Gastroesophageal sphincter (tissue), 4 donors: ENCODE measurements around the gene ANO10. TPM values are rescaled to one million over a fixed set of nuclear protein-coding genes. Genes with fewer than 3 reads are reported as not detected.

Experiments used
- ATAC-seq: fragments of 150-250 bp; one replicate; pipeline ENCODE4 v1.9.1; 2016; ENCODE audit warnings: mild to moderate bottlenecking, moderate library complexity
- H3K27ac ChIP-seq, 4 donors: fragments of 200-600 bp; sonication (generic) in 3 of 4; 1 replicate in 3 of 4; 2 replicates in 1 of 4; pipeline ENCODE4 v1.5.1; 2016 to 2019
- H3K27me3 ChIP-seq: fragments of 200-600 bp; sonication (generic); one replicate; pipeline ENCODE4 v1.5.1; 2019
- H3K36me3 ChIP-seq, 2 donors: fragments of 200-600 bp; sonication (generic); one replicate each; pipeline ENCODE4 v1.5.1; 2019; ENCODE audit warnings: control low read depth in 1 of 2
- H3K4me1 ChIP-seq, 3 donors: fragments of 200-600 bp; sonication (generic); 1 replicate in 2 of 3; 2 replicates in 1 of 3; pipeline ENCODE4 v1.5.1; 2016 to 2019; ENCODE audit warnings: control low read depth in 2 of 3
- H3K4me3 ChIP-seq, 2 donors: fragments of 200-600 bp; sonication (generic); one replicate each; pipeline ENCODE4 v1.5.1; 2019; ENCODE audit warnings: mild to moderate bottlenecking in 1 of 2, moderate library complexity in 1 of 2
- H3K9me3 ChIP-seq, 3 donors: fragments of 200-600 bp; sonication (generic); one replicate each; pipeline ENCODE4 v1.5.1; 2017 to 2019; ENCODE audit warnings: control low read depth in 2 of 3
- EP300 ChIP-seq: sonication (generic); formaldehyde crosslinking; IDR thresholded peaks from one replicate; pipeline ENCODE4 v1.6.1; 2017; ENCODE audit warnings: antibody characterized with exemption, mild to moderate bottlenecking
- POLR2A ChIP-seq, 2 donors: fragments of 450-650 bp; IDR thresholded peaks; one replicate each; pipeline ENCODE4 v1.6.1; 2017; ENCODE audit warnings: antibody characterized with exemption in 2 of 2, mild to moderate bottlenecking in 2 of 2, moderate library complexity in 1 of 2
- POLR2AphosphoS5 ChIP-seq: sonication (generic); formaldehyde crosslinking; IDR thresholded peaks from one replicate; pipeline ENCODE4 v1.6.1; 2017; ENCODE audit warnings: antibody characterized with exemption
- WGBS, 2 donors: methylation state at CpG; one replicate each; pipeline ENCODE4 v1.1.5; 2018; ENCODE audit warnings: low coverage in 1 of 2; 5-methylcytosine and 5-hydroxymethylcytosine counted together
- total RNA-seq, 4 donors: library from RNA; depleted of rRNA; stranded (reverse); fragments of >200 nt; gene quantifications; one replicate each; pipeline ENCODE4 v1.1.0, GENCODE V29; 2016
- TF ChIP-seq, protein P1 (sequence below), 4 experiments: fragments of 200-600 bp in 2 of 4; fragments of 450-650 bp in 2 of 4; sonication (generic) in 1 of 4; IDR thresholded peaks; one replicate each; pipeline ENCODE4 v1.5.1; 2017 to 2019; ENCODE audit warnings: antibody characterized with exemption in 4 of 4, mild to moderate bottlenecking in 2 of 4, moderate library complexity in 2 of 4

The ANO10 gene
- total RNA-seq, 4 donors from 2014 or later: 22.9 to 33.5 (median 30.2) TPM

DNA sequence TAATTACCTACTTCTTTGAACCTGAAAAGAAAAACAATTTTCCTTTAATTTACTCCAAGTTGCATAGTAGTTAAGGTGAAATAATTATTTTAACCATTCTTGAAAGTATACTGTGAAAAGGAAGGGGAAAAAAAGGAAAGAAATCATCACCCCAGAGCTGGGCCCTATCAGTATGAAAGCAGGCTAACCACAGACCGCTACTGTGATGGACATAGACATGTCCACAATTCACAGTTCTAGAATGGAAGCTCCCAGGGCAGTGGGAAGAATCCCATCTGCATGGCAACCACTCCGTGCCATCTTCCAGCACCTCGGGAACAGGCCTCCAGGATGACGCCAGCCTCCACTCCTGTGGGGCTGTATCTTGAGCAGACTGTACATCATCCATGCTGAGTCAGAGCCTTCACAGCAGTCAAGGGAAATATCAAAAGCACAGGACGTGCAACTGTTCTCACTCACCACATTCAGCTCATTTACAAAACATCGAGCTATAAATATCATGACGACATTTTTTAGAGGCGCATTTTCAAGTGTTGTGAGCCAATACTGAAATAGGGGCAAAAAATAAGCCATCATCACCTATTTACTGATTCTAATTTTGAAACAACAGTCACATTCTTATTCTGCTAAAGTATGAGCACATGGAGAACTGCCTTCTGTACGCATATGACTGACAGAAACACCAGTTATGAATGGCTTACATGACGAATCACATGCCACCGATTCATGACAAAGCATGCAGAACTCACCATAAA, 215.7 kb downstream of the ANO10 start:
- no peak for ATAC-seq
- Histone ChIP-seq H3K9me3 (no peaks in the 10 kb centered on the region), H3K4me3 (no peak overlapping the region), H3K4me1 (peaks cover 0 to 2% (median 0%) of the 10 kb centered on the region in 3 donors), H3K36me3 (no peaks in the 10 kb centered on the region), H3K27ac (no peak overlapping the region), H3K27me3 (no peaks in the 10 kb centered on the region)
- WGBS, 2 donors: 76 to 77% methylated on average over 7 to 10 of the region's 11 CpGs
- peak; percentile 31 for TF ChIP-seq POLR2AphosphoS5
- no peak for TF ChIP-seq POLR2A (IDR thresholded peaks at IDR 0.05)
- no peak for TF ChIP-seq EP300
- TF ChIP-seq, protein P1, sequence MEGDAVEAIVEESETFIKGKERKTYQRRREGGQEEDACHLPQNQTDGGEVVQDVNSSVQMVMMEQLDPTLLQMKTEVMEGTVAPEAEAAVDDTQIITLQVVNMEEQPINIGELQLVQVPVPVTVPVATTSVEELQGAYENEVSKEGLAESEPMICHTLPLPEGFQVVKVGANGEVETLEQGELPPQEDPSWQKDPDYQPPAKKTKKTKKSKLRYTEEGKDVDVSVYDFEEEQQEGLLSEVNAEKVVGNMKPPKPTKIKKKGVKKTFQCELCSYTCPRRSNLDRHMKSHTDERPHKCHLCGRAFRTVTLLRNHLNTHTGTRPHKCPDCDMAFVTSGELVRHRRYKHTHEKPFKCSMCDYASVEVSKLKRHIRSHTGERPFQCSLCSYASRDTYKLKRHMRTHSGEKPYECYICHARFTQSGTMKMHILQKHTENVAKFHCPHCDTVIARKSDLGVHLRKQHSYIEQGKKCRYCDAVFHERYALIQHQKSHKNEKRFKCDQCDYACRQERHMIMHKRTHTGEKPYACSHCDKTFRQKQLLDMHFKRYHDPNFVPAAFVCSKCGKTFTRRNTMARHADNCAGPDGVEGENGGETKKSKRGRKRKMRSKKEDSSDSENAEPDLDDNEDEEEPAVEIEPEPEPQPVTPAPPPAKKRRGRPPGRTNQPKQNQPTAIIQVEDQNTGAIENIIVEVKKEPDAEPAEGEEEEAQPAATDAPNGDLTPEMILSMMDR (IDR thresholded peaks at IDR 0.05): no peak

DNA sequence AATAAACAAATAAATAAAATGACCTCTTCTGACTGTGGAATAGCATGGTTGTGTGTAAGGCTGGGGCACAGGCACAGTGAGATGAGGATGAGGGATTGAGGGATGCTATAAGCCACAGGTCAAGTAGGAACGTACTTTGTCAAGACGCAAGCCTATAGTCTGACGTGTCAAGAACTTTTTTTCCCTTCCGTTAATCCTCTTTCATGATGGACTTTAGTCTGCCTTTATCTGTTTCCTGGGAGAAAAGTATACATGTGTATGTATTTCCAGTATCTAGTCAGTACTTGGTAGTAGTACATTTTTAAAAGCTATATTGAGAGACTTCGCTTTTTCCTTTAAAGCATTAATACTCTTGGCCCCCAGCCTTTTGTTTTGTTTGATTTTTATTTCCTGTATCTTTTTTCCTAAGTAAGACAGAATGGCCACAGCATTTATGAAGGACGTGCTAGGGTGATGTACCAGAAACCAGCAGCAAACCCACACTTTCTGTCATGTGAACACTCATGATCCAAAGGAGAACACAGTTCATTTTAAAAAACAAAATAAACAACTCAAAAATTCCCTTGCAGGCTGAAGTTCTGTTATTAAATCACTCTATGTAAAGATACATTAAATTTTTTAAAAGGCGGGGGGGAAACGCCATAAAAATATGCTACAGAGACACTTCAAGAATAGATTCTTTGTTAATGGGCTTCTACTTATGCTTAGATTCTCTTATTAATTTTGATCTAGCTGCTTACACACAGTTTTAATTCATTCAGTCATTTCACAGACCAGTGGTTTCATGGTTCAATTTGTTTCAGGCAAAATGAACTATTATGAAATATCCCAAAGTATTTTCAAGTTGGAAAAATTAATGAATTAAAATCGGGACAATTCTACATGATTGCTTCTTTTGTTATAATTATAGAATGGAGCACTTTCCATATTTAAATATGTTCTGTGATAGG, 220.8 kb downstream of the ANO10 start:
- Histone ChIP-seq H3K4me3 (no peak overlapping the region), H3K27me3 (no peaks in the 10 kb centered on the region), H3K36me3 (no peaks in the 10 kb centered on the region), H3K9me3 (no peaks in the 10 kb centered on the region), H3K27ac (no peak overlapping the region), H3K4me1 (peaks cover 0 to 13% (median 0%) of the 10 kb centered on the region in 3 donors)
- ATAC-seq: no peak
- 78 to 85% methylated on average over 9 of the region's 9 CpGs for WGBS, 2 donors
- TF ChIP-seq, protein P1 (IDR thresholded peaks at IDR 0.05): no peak
- TF ChIP-seq POLR2AphosphoS5 (no peak), EP300 (no peak), POLR2A (IDR thresholded peaks at IDR 0.05) (no peak)

DNA sequence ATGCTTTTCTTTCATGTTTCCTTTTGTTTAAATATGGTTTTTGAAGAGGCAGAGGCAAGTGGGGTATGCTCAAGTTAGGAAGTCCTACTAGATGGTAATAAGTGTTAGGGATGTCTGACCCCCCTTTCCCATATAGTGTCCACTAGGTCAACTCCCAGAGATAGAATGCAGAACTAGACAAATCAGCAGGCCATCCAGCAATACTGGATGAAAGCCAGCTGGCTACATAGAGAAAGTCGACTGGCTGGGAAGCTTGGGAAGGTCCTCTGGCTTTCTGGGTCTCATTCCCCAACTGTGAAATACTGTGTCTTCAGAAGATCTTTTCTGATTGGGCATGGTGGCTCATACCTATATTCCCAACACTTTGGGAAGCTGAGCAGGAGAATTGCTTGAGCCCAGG, 221.6 kb downstream of the ANO10 start:
- peaks cover 0 to 13% (median 0%) of the 10 kb centered on the region in 3 donors for H3K4me1 ChIP-seq
- TF ChIP-seq POLR2A (IDR thresholded peaks at IDR 0.05) (no peak), EP300 (no peak), POLR2AphosphoS5 (no peak)
- TF ChIP-seq, protein P1 (IDR thresholded peaks at IDR 0.05): no peak
- 33% methylated on average over 1 of the region's 1 CpG for WGBS, 2 donors
- ATAC-seq: no peak
- H3K4me3 ChIP-seq: no peak overlapping the region
- H3K36me3 ChIP-seq: no peaks in the 10 kb centered on the region
- no peaks in the 10 kb centered on the region for H3K27me3 ChIP-seq
- no peaks in the 10 kb centered on the region for H3K9me3 ChIP-seq
- no peak overlapping the region for H3K27ac ChIP-seq

DNA sequence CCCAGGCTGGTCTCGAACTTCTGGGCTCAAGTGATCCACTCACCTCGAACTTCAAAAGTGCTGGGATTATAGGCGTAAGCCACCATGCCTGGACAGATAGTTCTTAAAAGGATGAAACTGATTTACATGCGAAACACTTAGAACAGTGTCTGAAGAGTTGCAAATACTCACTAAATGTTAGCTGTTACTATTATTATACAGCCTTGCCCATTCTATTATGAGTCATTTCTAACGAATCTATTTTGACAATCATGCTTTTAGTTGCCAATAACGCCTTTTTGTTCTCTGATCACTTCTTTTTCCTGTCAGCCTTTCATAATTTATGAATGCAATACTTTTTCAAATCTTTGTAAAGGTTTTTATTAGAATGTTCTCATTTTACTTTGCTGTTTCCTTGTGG, 222.8 kb downstream of the ANO10 start:
- Histone ChIP-seq H3K4me3 (no peak overlapping the region), H3K27ac (no peak overlapping the region), H3K4me1 (peaks cover 0 to 22% (median 0%) of the 10 kb centered on the region in 3 donors), H3K27me3 (no peaks in the 10 kb centered on the region), H3K36me3 (no peaks in the 10 kb centered on the region), H3K9me3 (no peaks in the 10 kb centered on the region)
- TF ChIP-seq POLR2A (IDR thresholded peaks at IDR 0.05) (no peak), EP300 (no peak), POLR2AphosphoS5 (no peak)
- TF ChIP-seq, protein P1 (IDR thresholded peaks at IDR 0.05): no peak
- ATAC-seq: no peak
- 78 to 84% methylated on average over 5 to 6 of the region's 6 CpGs for WGBS, 2 donors
